Mesothelial cell of epicardium (in vitro differentiated cells): ENCODE data around the gene PPP1R9A. TPM values are rescaled to one million over a fixed set of nuclear protein-coding genes. Genes with fewer than 3 reads are reported as not detected.

ENCODE experiments used
- DNase-seq, 2 experiments: peaks; one replicate each; pipeline ENCODE4 v3.0.0; 2021; ENCODE audit warnings: low spot score in 2 of 2; ENCODE audit not compliant: unreplicated experiment in 2 of 2
- H3K27ac Mint-ChIP-seq: 2 replicates; pipeline ENCODE4 v1.8.0; 2021; ENCODE audit warnings: mixed read lengths
- H3K27me3 Mint-ChIP-seq: 2 replicates; pipeline ENCODE4 v1.8.0; 2021; ENCODE audit warnings: low read depth, mixed read lengths
- H3K36me3 Mint-ChIP-seq: 2 replicates; pipeline ENCODE4 v1.8.0; 2021; ENCODE audit warnings: mixed read lengths
- H3K4me1 Mint-ChIP-seq: 2 replicates; pipeline ENCODE4 v1.8.0; 2021; ENCODE audit warnings: mixed read lengths
- H3K4me3 Mint-ChIP-seq: 2 replicates; pipeline ENCODE4 v1.8.0; 2021; ENCODE audit warnings: mild to moderate bottlenecking, moderate library complexity, mixed read lengths
- H3K9me3 Mint-ChIP-seq: 2 replicates; pipeline ENCODE4 v1.8.0; 2021; ENCODE audit warnings: mixed read lengths
- CTCF ChIP-seq: fragments of 200-600 bp; sonication (generic); IDR thresholded peaks from one replicate; pipeline ENCODE4 v1.5.0; 2021; ENCODE audit warnings: antibody characterized with exemption; ENCODE audit not compliant: unreplicated experiment
- total RNA-seq: library from RNA; stranded (reverse); gene quantifications from 3 replicates; pipeline ENCODE4 v1.2.1, GENCODE V29; 2021

Gene PPP1R9A
- total RNA-seq, 1 donor from 2014 or later, result 39.3 TPM

GRCh38 chr7:94970085-94970576 is 62.7 kb downstream of the PPP1R9A start:
- peaks cover 34% of the 10 kb centered on the region for H3K9me3 Mint-ChIP-seq
- no peaks in the 10 kb centered on the region for H3K27me3 Mint-ChIP-seq
- no peak overlapping the region for H3K27ac Mint-ChIP-seq
- H3K4me1 Mint-ChIP-seq, result peaks cover 29% of the 10 kb centered on the region
- H3K4me3 Mint-ChIP-seq, result no peak overlapping the region
- TF ChIP-seq CTCF, result no peak
- peaks cover 29% of the 10 kb centered on the region for H3K36me3 Mint-ChIP-seq
- no peak for DNase-seq

GRCh38 chr7:94971051-94971867 is 63.9 kb downstream of the PPP1R9A start:
- TF ChIP-seq CTCF, result no peak
- DNase-seq, result no peak
- Mint-ChIP-seq H3K27me3 (no peaks in the 10 kb centered on the region), H3K27ac (peak overlapping the region; percentile 77), H3K9me3 (peaks cover 23% of the 10 kb centered on the region), H3K4me1 (peaks cover 33% of the 10 kb centered on the region), H3K36me3 (peaks cover 18% of the 10 kb centered on the region), H3K4me3 (no peak overlapping the region)

- peaks cover 10% of the 10 kb centered on the region for H3K36me3 Mint-ChIP-seq
- peak overlapping the region; percentile 18 for H3K27ac Mint-ChIP-seq
- DNase-seq, result no peak
- H3K4me1 Mint-ChIP-seq, result peaks cover 33% of the 10 kb centered on the region
- H3K27me3 Mint-ChIP-seq, result no peaks in the 10 kb centered on the region
- no peak overlapping the region for H3K4me3 Mint-ChIP-seq
- peaks cover 19% of the 10 kb centered on the region for H3K9me3 Mint-ChIP-seq
- TF ChIP-seq CTCF, result no peak
Measured at GRCh38 chr7:94972296-94972695, 64.9 kb downstream of the PPP1R9A start.

GRCh38 chr7:94973844-94974243 is 66.5 kb downstream of the PPP1R9A start:
- TF ChIP-seq CTCF, result no peak
- H3K36me3 Mint-ChIP-seq, result peaks cover 3% of the 10 kb centered on the region
- H3K9me3 Mint-ChIP-seq, result peaks cover 9% of the 10 kb centered on the region
- no peaks in the 10 kb centered on the region for H3K27me3 Mint-ChIP-seq
- peak overlapping the region; percentile 3 for H3K27ac Mint-ChIP-seq
- H3K4me3 Mint-ChIP-seq, result no peak overlapping the region
- no peak for DNase-seq
- peaks cover 33% of the 10 kb centered on the region for H3K4me1 Mint-ChIP-seq

GRCh38 chr7:94974423-94974822 is 67.0 kb downstream of the PPP1R9A start:
- no peak for TF ChIP-seq CTCF
- Mint-ChIP-seq H3K4me3 (no peak overlapping the region), H3K4me1 (peaks cover 33% of the 10 kb centered on the region), H3K27me3 (no peaks in the 10 kb centered on the region), H3K9me3 (peaks cover 8% of the 10 kb centered on the region), H3K27ac (no peak overlapping the region), H3K36me3 (peaks cover 3% of the 10 kb centered on the region)
- DNase-seq, result no peak
